Measurements from ENCODE around the gene MSH5. TPM values are rescaled to one million over a fixed set of nuclear protein-coding genes. Genes with fewer than 3 reads are reported as not detected.

The MSH5 gene
- total RNA-seq, 2 donors from 2014 or later: 5.7 to 10.5 TPM

GRCh38 chr6:31692886-31693285 lies 46.9 kb upstream of the MSH5 start:
- Histone ChIP-seq H3K27ac (no peak overlapping the region), H3K36me3 (peaks cover 66% of the 10 kb centered on the region), H3K4me3 (no peak overlapping the region), H3K9me3 (no peaks in the 10 kb centered on the region), H3K27me3 (replicated peaks; ENCODE audit: insufficient read depth) (no peaks in the 10 kb centered on the region), H3K4me1 (ENCODE audit: control insufficient read depth in 1 of 2, low read depth in 2 of 2) (no peaks in the 10 kb centered on the region)
- TF ChIP-seq CTCF (IDR thresholded peaks at IDR 0.05): no peak
- ATAC-seq (ENCODE audit: insufficient number of reproducible peaks, low FRiP score, low read depth): no peak
- DNase-seq (ENCODE audit: low spot score): no peak

- Histone ChIP-seq H3K4me1 (ENCODE audit: control insufficient read depth in 1 of 2, low read depth in 2 of 2) (no peaks in the 10 kb centered on the region), H3K9me3 (no peaks in the 10 kb centered on the region), H3K27ac (no peak overlapping the region), H3K4me3 (no peak overlapping the region), H3K36me3 (peaks cover 59% of the 10 kb centered on the region), H3K27me3 (replicated peaks; ENCODE audit: insufficient read depth) (no peaks in the 10 kb centered on the region)
- ATAC-seq (ENCODE audit: insufficient number of reproducible peaks, low FRiP score, low read depth) (no peak), DNase-seq (ENCODE audit: low spot score) (no peak)
- no peak for TF ChIP-seq CTCF (IDR thresholded peaks at IDR 0.05)
These were observed 46.3 kb upstream of the MSH5 start for GRCh38 chr6:31693535-31693934.

- TF ChIP-seq CTCF (IDR thresholded peaks at IDR 0.05): no peak
- Histone ChIP-seq H3K27me3 (replicated peaks; ENCODE audit: insufficient read depth) (no peaks in the 10 kb centered on the region), H3K36me3 (peaks cover 34% of the 10 kb centered on the region), H3K4me3 (no peak overlapping the region), H3K4me1 (ENCODE audit: control insufficient read depth in 1 of 2, low read depth in 2 of 2) (peaks cover 10 to 17% of the 10 kb centered on the region in 2 donors), H3K9me3 (no peaks in the 10 kb centered on the region), H3K27ac (no peak overlapping the region)
- no peak for DNase-seq (ENCODE audit: low spot score)
- no peak for ATAC-seq (ENCODE audit: insufficient number of reproducible peaks, low FRiP score, low read depth)
These were observed 42.2 kb upstream of the MSH5 start for GRCh38 chr6:31697555-31697954.

- H3K4me3 ChIP-seq: no peak overlapping the region
- no peaks in the 10 kb centered on the region for H3K27me3 ChIP-seq (replicated peaks; ENCODE audit: insufficient read depth)
- H3K27ac ChIP-seq: no peak overlapping the region
- DNase-seq (ENCODE audit: low spot score) (no peak), ATAC-seq (ENCODE audit: insufficient number of reproducible peaks, low FRiP score, low read depth) (no peak)
- TF ChIP-seq CTCF (IDR thresholded peaks at IDR 0.05): no peak
- H3K36me3 ChIP-seq: peaks cover 12% of the 10 kb centered on the region
- H3K9me3 ChIP-seq: no peaks in the 10 kb centered on the region
- peaks cover 13 to 23% of the 10 kb centered on the region in 2 donors for H3K4me1 ChIP-seq (ENCODE audit: control insufficient read depth in 1 of 2, low read depth in 2 of 2)
These were observed 38.9 kb upstream of the MSH5 start for GRCh38 chr6:31700740-31701401.

- DNase-seq (ENCODE audit: low spot score): no peak
- H3K4me1 ChIP-seq (ENCODE audit: control insufficient read depth in 1 of 2, low read depth in 2 of 2): peaks cover 13 to 23% of the 10 kb centered on the region in 2 donors
- peak overlapping the region; percentile 95 to 97 for H3K27ac ChIP-seq
- ATAC-seq (ENCODE audit: insufficient number of reproducible peaks, low FRiP score, low read depth): no peak
- H3K4me3 ChIP-seq: peak overlapping the region; percentile 92
- H3K9me3 ChIP-seq: no peaks in the 10 kb centered on the region
- no peaks in the 10 kb centered on the region for H3K27me3 ChIP-seq (replicated peaks; ENCODE audit: insufficient read depth)
- no peak for TF ChIP-seq CTCF (IDR thresholded peaks at IDR 0.05)
- peaks cover 9% of the 10 kb centered on the region for H3K36me3 ChIP-seq
These were observed 38.0 kb upstream of the MSH5 start for GRCh38 chr6:31701666-31702404.
